Breast epithelium (tissue), 4 donors: ENCODE data around the gene CPTP. TPM values are rescaled to one million over a fixed set of nuclear protein-coding genes. Genes with fewer than 3 reads are reported as not detected.

Experiments
- DNase-seq, 2 donors: peaks; one replicate each; pipeline ENCODE4 v3.0.0-alpha.2; 2019; ENCODE audit warnings: low spot score in 2 of 2
- H3K27ac ChIP-seq, 2 donors: fragments of 200-600 bp; sonication (generic) in 1 of 2; one replicate each; pipeline ENCODE4 v1.5.1; 2016 to 2019; ENCODE audit warnings: mild to moderate bottlenecking in 1 of 2
- H3K27me3 ChIP-seq, 2 donors: fragments of 200-600 bp; sonication (generic) in 1 of 2; one replicate each; pipeline versions ENCODE4 v1.5.1 to v1.6.0; 2017 to 2019; ENCODE audit warnings: control low read depth in 1 of 2, mild to moderate bottlenecking in 1 of 2
- H3K36me3 ChIP-seq: fragments of 200-600 bp; one replicate; pipeline ENCODE4 v1.5.1; 2019
- H3K4me1 ChIP-seq, 2 donors: fragments of 200-600 bp; sonication (generic); one replicate each; pipeline ENCODE4 v1.5.1; 2016 to 2019; ENCODE audit warnings: control low read depth in 1 of 2
- H3K4me3 ChIP-seq, 3 donors: fragments of 200-600 bp; sonication (generic); 1 replicate in 2 of 3; 2 replicates in 1 of 3; pipeline ENCODE4 v1.5.1; 2016 to 2019; ENCODE audit warnings: mild to moderate bottlenecking in 3 of 3, moderate library complexity in 2 of 3
- H3K9me3 ChIP-seq, 2 donors: fragments of 200-600 bp; sonication (generic) in 1 of 2; one replicate each; pipeline ENCODE4 v1.5.1; 2016 to 2019; ENCODE audit warnings: control low read depth in 1 of 2
- POLR2A ChIP-seq: fragments of 450-650 bp; IDR thresholded peaks from one replicate; pipeline ENCODE4 v1.6.1; 2016; ENCODE audit warnings: antibody characterized with exemption, mild to moderate bottlenecking, moderate library complexity
- POLR2AphosphoS5 ChIP-seq, 3 donors: sonication (generic); formaldehyde crosslinking; IDR thresholded peaks; one replicate each; pipeline ENCODE4 v1.6.1; 2017; ENCODE audit warnings: antibody characterized with exemption in 3 of 3
- intact Hi-C: fragments of 100-400 bp; cut with DNase I; formaldehyde crosslinking; loops from one replicate; pipeline ENCODE4 v1.15.1; 2023; ENCODE audit warnings: low total_unique reads
- total RNA-seq, 3 donors: library from RNA; depleted of rRNA; stranded (reverse); fragments of >200 nt; gene quantifications; one replicate each; pipeline ENCODE4 v1.1.0, GENCODE V29; 2016
- TF ChIP-seq, protein P1 (sequence below), 3 donors: fragments of 450-650 bp; IDR thresholded peaks; one replicate each; pipeline ENCODE4 v1.5.1; 2016 to 2017; ENCODE audit warnings: antibody characterized with exemption in 3 of 3, mild to moderate bottlenecking in 3 of 3, moderate library complexity in 3 of 3

CPTP gene
- total RNA-seq, 3 donors from 2014 or later: 9.0 to 16.4 (median 13.4) TPM

GRCh38 chr1:1361233-1361981 is 36.8 kb downstream of the CPTP start:
- TF ChIP-seq, protein P1, sequence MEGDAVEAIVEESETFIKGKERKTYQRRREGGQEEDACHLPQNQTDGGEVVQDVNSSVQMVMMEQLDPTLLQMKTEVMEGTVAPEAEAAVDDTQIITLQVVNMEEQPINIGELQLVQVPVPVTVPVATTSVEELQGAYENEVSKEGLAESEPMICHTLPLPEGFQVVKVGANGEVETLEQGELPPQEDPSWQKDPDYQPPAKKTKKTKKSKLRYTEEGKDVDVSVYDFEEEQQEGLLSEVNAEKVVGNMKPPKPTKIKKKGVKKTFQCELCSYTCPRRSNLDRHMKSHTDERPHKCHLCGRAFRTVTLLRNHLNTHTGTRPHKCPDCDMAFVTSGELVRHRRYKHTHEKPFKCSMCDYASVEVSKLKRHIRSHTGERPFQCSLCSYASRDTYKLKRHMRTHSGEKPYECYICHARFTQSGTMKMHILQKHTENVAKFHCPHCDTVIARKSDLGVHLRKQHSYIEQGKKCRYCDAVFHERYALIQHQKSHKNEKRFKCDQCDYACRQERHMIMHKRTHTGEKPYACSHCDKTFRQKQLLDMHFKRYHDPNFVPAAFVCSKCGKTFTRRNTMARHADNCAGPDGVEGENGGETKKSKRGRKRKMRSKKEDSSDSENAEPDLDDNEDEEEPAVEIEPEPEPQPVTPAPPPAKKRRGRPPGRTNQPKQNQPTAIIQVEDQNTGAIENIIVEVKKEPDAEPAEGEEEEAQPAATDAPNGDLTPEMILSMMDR (IDR thresholded peaks at IDR 0.05): no peak
- TF ChIP-seq POLR2AphosphoS5 (IDR thresholded peaks at IDR 0.05) (no peak), POLR2A (no peak)
- H3K9me3 ChIP-seq: no peaks in the 10 kb centered on the region
- no peaks in the 10 kb centered on the region for H3K27me3 ChIP-seq
- peak overlapping the region; percentile 10 to 76 (median 13) for H3K4me3 ChIP-seq
- H3K4me1 ChIP-seq: peaks cover 26 to 31% of the 10 kb centered on the region in 2 donors
- DNase-seq: no peak
- intact Hi-C loops: no loop called here
- no peaks in the 10 kb centered on the region for H3K36me3 ChIP-seq
- H3K27ac ChIP-seq: peak overlapping the region; percentile 92 to 98

- Histone ChIP-seq H3K27me3 (no peaks in the 10 kb centered on the region), H3K36me3 (no peaks in the 10 kb centered on the region), H3K27ac (peak overlapping the region; percentile 92 to 98), H3K4me1 (peaks cover 26 to 31% of the 10 kb centered on the region in 2 donors), H3K4me3 (peak overlapping the region; percentile 10 to 76 (median 13)), H3K9me3 (no peaks in the 10 kb centered on the region)
- TF ChIP-seq POLR2AphosphoS5 (IDR thresholded peaks at IDR 0.05) (peak in 1 of 3 donors; percentile 32), POLR2A (no peak)
- TF ChIP-seq, protein P1 (IDR thresholded peaks at IDR 0.05): no peak
- DNase-seq: peak; percentile 61 to 69
- intact Hi-C loops: no loop called here
Measured at GRCh38 chr1:1361982-1362423, 37.4 kb downstream of the CPTP start.

- Histone ChIP-seq H3K9me3 (no peaks in the 10 kb centered on the region), H3K4me3 (no peak overlapping the region), H3K4me1 (peaks cover 21 to 24% of the 10 kb centered on the region in 2 donors), H3K36me3 (no peaks in the 10 kb centered on the region), H3K27ac (peak overlapping the region; percentile 2 to 7), H3K27me3 (no peaks in the 10 kb centered on the region)
- peak; percentile 75 to 92 for DNase-seq
- TF ChIP-seq, protein P1 (IDR thresholded peaks at IDR 0.05): no peak
- TF ChIP-seq POLR2AphosphoS5 (IDR thresholded peaks at IDR 0.05) (no peak), POLR2A (no peak)
- intact Hi-C loops: no loop called here
Measured at GRCh38 chr1:1364266-1364665, 39.7 kb downstream of the CPTP start.

GRCh38 chr1:1365875-1366698 is 41.5 kb downstream of the CPTP start:
- H3K4me1 ChIP-seq: peaks cover 7 to 12% of the 10 kb centered on the region in 2 donors
- TF ChIP-seq POLR2A (no peak), POLR2AphosphoS5 (IDR thresholded peaks at IDR 0.05) (no peak)
- TF ChIP-seq, protein P1 (IDR thresholded peaks at IDR 0.05): no peak
- no peak for DNase-seq
- no peaks in the 10 kb centered on the region for H3K36me3 ChIP-seq
- no peaks in the 10 kb centered on the region for H3K27me3 ChIP-seq
- intact Hi-C loops: no loop called here
- no peak overlapping the region for H3K27ac ChIP-seq
- H3K4me3 ChIP-seq: no peak overlapping the region
- H3K9me3 ChIP-seq: no peaks in the 10 kb centered on the region

GRCh38 chr1:1366699-1367066 is 42.1 kb downstream of the CPTP start:
- Histone ChIP-seq H3K36me3 (no peaks in the 10 kb centered on the region), H3K27me3 (no peaks in the 10 kb centered on the region), H3K4me1 (peaks cover under 1 to 8% of the 10 kb centered on the region in 2 donors), H3K27ac (no peak overlapping the region), H3K4me3 (no peak overlapping the region), H3K9me3 (no peaks in the 10 kb centered on the region)
- intact Hi-C loops: no loop called here
- TF ChIP-seq, protein P1 (IDR thresholded peaks at IDR 0.05): no peak
- no peak for TF ChIP-seq POLR2AphosphoS5 (IDR thresholded peaks at IDR 0.05)
- no peak for TF ChIP-seq POLR2A
- DNase-seq: no peak
